Neural cell (in vitro differentiated cells): Measurements from ENCODE around the gene SERPINB5.

Source experiments
- POLR2AphosphoS5 ChIP-seq: IDR thresholded peaks from 2 replicates; pipeline ENCODE4 v1.6.1; 2012
- TF ChIP-seq, protein P1 (sequence below): fragments of 450-650 bp; IDR thresholded peaks from 2 replicates; pipeline ENCODE4 v1.5.1; 2014; ENCODE audit warnings: antibody characterized with exemption, mild to moderate bottlenecking, moderate library complexity; ENCODE audit not compliant: poor library complexity, severe bottlenecking

DNA sequence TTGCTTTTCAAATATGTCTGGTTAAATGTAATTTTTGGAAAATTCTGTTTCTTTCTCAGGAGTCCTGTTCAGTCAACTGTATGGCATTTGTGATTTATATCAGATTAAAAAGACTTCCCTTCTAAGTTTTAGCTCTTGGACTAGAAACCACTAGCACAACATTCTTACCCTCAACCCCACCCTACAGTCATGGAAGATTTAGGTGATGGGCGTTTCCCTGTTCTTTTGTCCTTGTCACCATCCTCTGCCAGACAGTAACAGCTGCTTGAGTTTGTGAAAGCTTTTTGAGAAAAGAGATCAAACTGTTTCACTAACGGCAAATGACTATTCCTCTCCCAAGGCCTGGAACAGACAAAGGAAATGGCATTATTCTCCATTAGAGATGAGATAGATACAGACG, 31.8 kb downstream of the SERPINB5 start:
- TF ChIP-seq, protein P1, sequence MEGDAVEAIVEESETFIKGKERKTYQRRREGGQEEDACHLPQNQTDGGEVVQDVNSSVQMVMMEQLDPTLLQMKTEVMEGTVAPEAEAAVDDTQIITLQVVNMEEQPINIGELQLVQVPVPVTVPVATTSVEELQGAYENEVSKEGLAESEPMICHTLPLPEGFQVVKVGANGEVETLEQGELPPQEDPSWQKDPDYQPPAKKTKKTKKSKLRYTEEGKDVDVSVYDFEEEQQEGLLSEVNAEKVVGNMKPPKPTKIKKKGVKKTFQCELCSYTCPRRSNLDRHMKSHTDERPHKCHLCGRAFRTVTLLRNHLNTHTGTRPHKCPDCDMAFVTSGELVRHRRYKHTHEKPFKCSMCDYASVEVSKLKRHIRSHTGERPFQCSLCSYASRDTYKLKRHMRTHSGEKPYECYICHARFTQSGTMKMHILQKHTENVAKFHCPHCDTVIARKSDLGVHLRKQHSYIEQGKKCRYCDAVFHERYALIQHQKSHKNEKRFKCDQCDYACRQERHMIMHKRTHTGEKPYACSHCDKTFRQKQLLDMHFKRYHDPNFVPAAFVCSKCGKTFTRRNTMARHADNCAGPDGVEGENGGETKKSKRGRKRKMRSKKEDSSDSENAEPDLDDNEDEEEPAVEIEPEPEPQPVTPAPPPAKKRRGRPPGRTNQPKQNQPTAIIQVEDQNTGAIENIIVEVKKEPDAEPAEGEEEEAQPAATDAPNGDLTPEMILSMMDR, result no peak
- no peak for TF ChIP-seq POLR2AphosphoS5
